SK-N-MC (cell line): ENCODE data around the gene CLEC1A.

Experiments used
- EZH2 ChIP-seq: fragments of 200-600 bp; sonication (generic); IDR thresholded peaks from one replicate; pipeline ENCODE4 v1.6.1; 2017; ENCODE audit warnings: antibody characterized with exemption
- POLR2AphosphoS5 ChIP-seq: IDR thresholded peaks from 2 replicates; pipeline ENCODE4 v1.6.1; 2012; ENCODE audit warnings: mild to moderate bottlenecking, low read depth, low read length, borderline replicate concordance

DNA sequence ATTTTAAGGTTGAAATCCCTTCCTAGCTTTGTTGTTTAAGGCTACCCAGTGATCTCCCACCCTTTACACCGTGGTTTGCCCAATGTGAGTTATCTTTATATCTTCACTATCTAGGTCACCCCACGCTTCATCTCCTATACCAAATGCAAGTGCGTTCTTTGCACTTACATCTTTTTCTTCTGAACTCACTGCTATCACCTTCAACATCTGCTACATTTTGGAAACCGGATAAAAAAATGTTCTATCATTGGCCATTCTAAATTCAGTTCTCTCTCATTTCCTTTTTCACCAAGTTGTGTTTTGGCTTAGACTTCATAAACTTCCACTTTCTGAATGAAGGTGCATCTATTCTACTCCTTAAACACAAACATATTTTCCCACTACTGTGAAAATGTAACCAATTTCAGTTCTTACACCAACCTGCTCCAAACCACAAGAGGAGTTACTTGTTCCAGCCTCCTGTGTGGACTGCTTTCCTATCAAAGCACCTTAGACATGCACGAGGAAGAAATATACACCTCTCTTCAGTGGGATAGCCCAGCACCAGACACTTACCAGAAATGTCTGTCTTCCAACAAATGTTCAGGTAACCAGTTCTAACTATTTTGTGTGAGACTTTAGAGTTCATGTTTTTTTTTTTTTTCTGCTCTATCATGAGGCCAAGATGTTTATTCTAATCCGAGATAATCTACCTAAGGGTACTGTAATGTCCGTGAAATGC lies 46.4 kb downstream of the CLEC1A start:
- TF ChIP-seq EZH2 (no peak), POLR2AphosphoS5 (no peak)
